Femur (tissue), 1 donor: ENCODE measurements around the gene ZNF331.

Source experiments
- DNase-seq: peaks from one replicate; pipeline ENCODE4 v3.0.0-alpha.2; 2017

The ZNF331 gene

GRCh38 chr19:53521373-53522202, 16.4 kb upstream of the ZNF331 start:
- no peak for DNase-seq

- DNase-seq: no peak
These were observed 12.0 kb upstream of the ZNF331 start for GRCh38 chr19:53525922-53526321.

- no peak for DNase-seq
These were observed 7.3 kb upstream of the ZNF331 start for GRCh38 chr19:53530622-53531021.

- no peak for DNase-seq
These were observed 6.5 kb upstream of the ZNF331 start for GRCh38 chr19:53531457-53531856.

GRCh38 chr19:53532362-53532761, 5.6 kb upstream of the ZNF331 start:
- no peak for DNase-seq

- DNase-seq: no peak
These were observed 1.8 kb upstream of the ZNF331 start for GRCh38 chr19:53536225-53536548.

GRCh38 chr19:53537121-53537520, 824 bp upstream of the ZNF331 start:
- DNase-seq: no peak

GRCh38 chr19:53538378-53539109, 599 bp downstream of the ZNF331 start:
- no peak for DNase-seq

- DNase-seq: no peak
These were observed 2.1 kb downstream of the ZNF331 start for GRCh38 chr19:53540091-53540490.

- DNase-seq: no peak
These were observed 4.0 kb downstream of the ZNF331 start for GRCh38 chr19:53541971-53542370.

- DNase-seq: no peak
These were observed 7.5 kb downstream of the ZNF331 start for GRCh38 chr19:53545271-53546065.

- no peak for DNase-seq
These were observed 9.0 kb downstream of the ZNF331 start for GRCh38 chr19:53546758-53547513.

GRCh38 chr19:53549340-53549739, 11.4 kb downstream of the ZNF331 start:
- DNase-seq: no peak

- DNase-seq: no peak
These were observed 14.2 kb downstream of the ZNF331 start for GRCh38 chr19:53552001-53552721.

GRCh38 chr19:53553156-53553555, 15.2 kb downstream of the ZNF331 start:
- DNase-seq: no peak

- DNase-seq: peak; percentile 91
These were observed 16.2 kb downstream of the ZNF331 start for GRCh38 chr19:53553865-53554791.

GRCh38 chr19:53554804-53555203, 16.9 kb downstream of the ZNF331 start:
- DNase-seq: no peak

GRCh38 chr19:53555352-53555751, 17.4 kb downstream of the ZNF331 start:
- no peak for DNase-seq

- DNase-seq: no peak
These were observed 33.4 kb downstream of the ZNF331 start for GRCh38 chr19:53571339-53571738.

GRCh38 chr19:53576941-53577653, 39.2 kb downstream of the ZNF331 start:
- no peak for DNase-seq
